GM19395 (cell line): ENCODE results near the gene GAL.

ENCODE experiments used
- ATAC-seq: cut with Tn5 transposase; IDR thresholded peaks from one replicate; pipeline ENCODE4 v1.9.1; 2021; ENCODE audit warnings: mild to moderate bottlenecking, moderate library complexity; ENCODE audit not compliant: unreplicated experiment

Gene GAL

GRCh38 chr11:68658661-68659060, 25.7 kb upstream of the GAL start:
- no peak for ATAC-seq

DNA sequence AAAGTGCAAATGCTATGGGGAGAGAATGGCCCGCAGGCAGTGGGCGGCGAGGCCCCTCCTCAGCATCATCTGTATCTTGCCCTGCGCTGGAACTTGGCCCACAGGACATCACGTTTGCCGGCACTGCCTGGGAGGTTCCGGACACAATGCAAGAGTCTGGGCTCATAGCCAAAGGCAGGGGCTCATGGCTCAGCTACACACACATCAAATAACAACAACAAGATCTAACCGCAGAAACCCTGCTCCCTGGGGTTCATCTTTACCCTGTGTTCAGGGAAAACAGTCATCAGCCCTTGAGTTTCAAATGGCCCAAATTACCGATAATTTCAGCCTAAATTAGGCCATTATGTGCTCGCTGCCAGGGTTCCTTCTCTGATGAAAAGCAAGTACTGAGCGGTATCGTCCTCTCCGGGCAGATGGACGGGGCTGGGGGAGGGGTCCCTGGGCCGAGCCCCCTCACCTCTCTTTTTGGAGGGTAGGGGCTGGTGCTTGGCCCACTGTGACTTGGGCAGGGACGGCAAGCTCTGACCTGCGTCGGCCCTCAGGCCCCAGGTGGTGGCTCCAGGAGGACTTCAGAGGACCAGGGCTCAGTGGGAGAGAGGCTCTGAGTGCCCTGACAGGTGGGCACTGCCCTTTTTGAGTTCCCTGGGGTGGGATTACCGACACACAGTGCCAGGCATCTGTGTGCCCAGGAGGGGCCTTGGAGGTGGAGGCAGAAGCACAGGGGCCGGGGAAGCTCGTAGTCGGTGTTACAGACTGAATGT, 25.0 kb upstream of the GAL start:
- no peak for ATAC-seq

DNA sequence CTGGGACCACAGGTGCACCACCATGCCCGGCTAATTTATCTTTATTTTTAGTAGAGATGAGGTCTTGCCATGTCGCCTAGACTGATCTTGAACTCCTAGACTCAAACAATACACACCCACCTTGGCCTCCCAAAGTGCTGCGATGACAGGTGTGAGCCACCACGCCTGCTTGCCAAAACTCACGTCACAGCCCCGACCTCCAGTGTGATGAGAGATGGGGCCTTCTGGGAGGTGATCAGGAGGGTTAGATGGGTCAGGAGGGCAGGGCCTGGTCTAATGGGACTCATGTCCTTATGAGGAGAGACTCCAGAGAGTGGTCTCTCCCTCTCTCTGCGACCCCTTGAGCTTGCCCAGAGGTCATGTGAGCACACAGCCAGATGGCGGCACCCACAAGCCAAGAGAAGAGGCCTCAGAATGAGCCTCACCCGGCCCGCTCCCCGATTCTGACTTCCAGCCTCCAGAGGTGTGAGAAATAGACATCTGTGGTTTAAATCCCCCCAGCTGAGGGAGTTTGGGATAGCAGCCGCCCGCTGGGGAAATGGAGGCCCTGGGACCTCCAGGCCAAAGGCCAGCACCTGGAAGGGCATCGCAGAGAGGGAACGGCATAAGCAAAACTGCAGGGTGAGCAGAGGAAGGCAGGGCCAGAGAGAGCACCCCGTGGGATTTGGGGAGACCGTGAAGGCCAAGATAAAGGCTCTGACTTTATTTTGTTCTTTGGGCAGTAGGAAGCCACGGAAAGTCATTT, 24.1 kb upstream of the GAL start:
- ATAC-seq, result no peak

DNA sequence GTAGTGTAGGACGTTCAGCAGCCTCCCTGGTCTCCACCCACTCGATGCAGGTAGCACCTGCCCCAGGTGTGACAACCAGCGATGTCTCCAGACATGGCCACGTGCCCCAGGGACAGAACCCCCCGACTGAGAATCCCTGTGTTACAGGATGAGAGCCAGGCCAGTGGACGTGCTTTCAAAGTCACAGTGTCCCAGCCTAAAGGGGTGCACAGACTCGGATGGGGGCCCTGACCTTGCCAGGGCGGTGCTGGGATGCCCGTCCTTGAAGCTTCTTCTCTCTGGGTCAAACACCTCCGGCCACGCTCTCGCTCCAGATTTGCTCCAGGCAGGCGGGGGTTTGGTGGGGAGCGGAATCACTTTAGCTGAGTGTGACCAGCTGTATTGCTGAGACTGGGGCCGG, 23.3 kb upstream of the GAL start:
- no peak for ATAC-seq

DNA sequence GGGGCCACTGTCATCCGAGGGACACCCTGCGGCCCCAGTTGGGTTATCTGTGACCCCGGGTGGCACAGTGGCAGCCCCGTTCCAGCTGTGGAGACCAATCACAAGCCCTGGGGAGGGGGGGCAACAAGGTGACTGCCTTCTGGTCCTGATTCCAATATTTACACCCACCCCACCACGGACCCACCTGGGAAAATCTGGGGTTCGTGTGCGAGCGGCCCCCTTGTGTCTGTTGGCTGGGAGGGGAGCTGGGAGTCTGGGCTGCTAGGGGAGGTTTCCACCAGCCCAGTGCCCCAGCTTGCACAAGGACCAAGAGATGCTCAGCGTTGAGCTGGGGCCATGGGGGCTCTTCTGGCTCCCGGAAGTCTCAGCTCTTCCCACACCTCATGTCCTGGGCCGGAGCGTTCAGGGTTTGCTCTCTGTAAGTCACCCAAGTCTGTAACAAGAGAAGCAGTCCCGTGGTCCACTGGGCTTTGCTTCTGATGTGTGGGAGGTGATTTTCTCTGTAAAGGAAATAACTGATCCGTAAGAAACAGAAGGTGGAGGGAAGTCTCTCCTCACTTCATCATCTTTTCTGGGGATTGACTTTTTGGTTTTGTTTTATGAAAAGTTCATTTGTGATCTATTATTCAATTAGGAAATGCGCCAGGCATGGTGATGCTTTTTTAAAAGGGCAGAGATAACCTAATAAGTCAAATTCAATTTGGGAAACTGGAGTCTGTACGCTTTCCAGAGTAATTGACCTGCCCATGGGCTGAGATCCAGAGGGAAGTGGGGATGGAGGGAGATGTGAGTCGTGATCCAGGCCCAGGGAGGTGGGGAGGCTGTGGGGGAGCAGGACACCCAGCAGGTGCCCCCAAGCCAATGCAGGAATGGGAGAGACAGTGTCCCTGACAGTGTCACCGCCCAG, 22.4 kb upstream of the GAL start:
- ATAC-seq, result no peak

GRCh38 chr11:68663482-68664010, 20.8 kb upstream of the GAL start:
- ATAC-seq, result no peak

DNA sequence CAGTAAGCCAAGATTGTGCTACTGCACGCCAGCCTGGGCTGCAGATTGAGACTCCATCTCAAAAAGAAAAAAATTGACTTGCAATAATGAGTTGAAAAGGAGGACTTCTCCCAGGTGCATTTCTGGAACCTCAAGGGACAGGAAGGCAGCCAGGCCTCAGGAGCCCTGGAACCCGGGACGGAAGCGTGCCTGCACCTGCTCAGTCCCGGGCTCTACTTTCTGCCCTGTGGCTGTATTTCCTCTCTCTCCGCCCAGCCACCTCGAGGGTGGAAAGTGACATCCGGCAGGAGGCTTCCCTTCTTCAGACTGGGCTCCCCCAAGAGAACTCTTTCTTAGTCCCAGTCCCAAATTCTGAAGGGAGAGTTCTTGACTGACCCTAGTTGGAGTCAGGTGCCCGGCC, 20.2 kb upstream of the GAL start:
- ATAC-seq, result no peak

- no peak for ATAC-seq
Measured at GRCh38 chr11:68664906-68665305, 19.4 kb upstream of the GAL start.

- no peak for ATAC-seq
Measured at GRCh38 chr11:68665436-68665835, 18.9 kb upstream of the GAL start.

DNA sequence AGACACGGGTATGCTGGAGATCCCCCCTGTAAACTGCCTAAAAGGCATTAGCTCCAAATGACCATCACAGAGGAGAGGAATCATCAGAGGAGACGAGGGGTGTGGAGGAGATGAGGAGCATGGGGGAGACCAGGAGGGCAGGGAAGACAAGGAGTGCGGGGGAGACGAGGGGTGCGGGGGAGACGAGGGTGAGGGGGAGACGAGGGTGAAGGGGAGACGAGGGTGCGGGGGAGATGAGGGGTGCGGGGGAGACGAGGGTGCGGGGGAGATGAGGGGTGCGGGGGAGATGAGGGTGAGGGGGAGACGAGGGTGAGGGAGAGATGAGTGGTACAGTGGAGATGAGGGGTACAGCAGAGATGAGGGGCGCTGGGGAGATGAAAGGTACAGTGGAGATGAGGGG, 17.5 kb upstream of the GAL start:
- no peak for ATAC-seq

DNA sequence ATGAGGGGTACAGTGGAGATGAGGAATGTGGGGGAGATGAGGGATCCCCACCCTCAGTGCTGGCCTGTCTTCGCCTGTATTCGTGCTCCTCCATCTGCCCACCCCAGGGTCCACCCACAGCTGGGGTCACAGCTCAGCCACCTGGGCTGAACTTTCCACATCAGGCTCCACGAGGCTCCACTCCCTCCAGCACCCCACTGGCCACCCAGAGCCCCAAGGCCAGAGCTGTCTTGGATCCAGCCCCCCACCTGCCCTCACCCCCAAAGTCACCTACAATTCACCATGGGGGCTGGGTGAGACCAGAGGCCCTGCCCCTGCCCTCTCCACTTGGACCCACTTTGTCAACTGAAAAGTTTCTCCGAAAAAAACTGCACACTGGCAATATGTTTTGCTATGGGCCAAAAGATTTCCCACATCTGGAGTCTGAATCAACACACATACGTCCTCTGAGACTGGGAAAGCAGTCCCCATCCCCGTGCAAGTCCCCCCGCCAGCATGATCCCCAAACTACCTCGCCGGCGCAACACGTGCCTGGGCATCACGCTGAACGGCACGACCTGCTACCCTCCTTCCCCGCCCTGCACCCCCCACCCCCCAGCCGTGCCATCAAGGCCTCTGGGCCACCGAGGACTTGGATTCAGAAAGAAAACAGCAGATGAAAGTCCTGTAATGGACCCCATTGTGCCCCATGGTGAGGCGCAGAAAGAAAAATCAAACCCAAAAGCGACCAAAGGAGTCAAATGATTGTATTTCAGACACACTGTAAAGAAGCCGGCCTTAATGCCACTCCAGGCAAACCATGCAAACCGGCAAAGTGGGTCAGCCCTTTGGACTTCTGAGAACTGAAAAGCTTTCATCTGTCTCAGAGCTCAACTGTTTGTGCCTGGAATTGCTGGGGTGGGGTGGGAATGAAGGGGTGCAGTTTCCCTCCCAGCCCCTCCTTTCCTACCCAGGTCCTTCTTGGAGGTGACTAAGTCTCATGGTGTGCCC, 16.5 kb upstream of the GAL start:
- ATAC-seq, result no peak

- ATAC-seq, result no peak
Measured at GRCh38 chr11:68669301-68670090, 14.8 kb upstream of the GAL start.

GRCh38 chr11:68670208-68670992, 13.9 kb upstream of the GAL start:
- no peak for ATAC-seq

- no peak for ATAC-seq
Measured at GRCh38 chr11:68673306-68673945, 10.9 kb upstream of the GAL start.

DNA sequence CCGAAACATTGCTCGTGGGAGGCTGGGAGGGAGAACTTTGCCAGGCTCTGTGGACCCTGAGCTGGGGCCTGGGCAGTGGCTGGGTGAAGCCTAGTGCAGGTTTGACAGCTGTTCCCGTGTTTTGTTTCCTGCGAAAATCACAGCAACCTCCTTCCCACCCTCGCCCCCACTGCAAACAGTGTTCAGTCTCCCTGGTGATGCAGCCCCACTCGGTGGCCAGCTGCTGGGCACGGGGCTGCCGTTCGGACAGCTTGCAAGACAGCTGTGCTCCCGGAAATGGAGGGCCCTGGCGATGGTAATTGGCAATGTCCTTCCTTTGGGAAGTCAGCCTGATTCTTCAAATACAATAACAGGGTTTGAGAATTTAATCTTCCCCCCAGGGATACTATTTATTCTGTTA, 10.4 kb upstream of the GAL start:
- ATAC-seq, result no peak

DNA sequence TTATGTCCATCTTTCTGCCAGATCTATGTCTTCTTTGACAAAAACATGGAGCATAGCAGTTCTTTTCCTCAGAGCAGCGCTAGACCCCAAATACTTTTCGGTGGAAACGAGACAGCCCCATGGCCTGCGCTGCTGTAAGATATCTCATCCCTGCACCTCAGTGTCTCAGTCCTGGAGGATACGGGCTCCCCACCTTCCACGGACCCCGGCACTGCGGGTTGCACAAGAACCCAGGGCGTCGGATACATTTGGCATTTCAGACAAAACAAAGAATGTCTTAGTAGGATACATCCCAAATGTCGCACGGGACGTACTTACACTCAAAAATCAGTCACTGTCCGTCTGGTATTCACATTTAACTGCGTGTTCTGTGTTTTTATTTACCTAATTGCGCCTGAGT, 9.9 kb upstream of the GAL start:
- no peak for ATAC-seq

GRCh38 chr11:68677432-68677831, 6.9 kb upstream of the GAL start:
- no peak for ATAC-seq

GRCh38 chr11:68678031-68678441, 6.3 kb upstream of the GAL start:
- ATAC-seq, result no peak
